CMK (cell line): ENCODE measurements around the gene DNASE2B.

Experiments
- DNase-seq: peaks from one replicate; pipeline ENCODE4 v3.0.0-alpha.2; 2010; ENCODE audit warnings: low read depth

The DNASE2B gene, protein sequence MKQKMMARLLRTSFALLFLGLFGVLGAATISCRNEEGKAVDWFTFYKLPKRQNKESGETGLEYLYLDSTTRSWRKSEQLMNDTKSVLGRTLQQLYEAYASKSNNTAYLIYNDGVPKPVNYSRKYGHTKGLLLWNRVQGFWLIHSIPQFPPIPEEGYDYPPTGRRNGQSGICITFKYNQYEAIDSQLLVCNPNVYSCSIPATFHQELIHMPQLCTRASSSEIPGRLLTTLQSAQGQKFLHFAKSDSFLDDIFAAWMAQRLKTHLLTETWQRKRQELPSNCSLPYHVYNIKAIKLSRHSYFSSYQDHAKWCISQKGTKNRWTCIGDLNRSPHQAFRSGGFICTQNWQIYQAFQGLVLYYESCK

DNA sequence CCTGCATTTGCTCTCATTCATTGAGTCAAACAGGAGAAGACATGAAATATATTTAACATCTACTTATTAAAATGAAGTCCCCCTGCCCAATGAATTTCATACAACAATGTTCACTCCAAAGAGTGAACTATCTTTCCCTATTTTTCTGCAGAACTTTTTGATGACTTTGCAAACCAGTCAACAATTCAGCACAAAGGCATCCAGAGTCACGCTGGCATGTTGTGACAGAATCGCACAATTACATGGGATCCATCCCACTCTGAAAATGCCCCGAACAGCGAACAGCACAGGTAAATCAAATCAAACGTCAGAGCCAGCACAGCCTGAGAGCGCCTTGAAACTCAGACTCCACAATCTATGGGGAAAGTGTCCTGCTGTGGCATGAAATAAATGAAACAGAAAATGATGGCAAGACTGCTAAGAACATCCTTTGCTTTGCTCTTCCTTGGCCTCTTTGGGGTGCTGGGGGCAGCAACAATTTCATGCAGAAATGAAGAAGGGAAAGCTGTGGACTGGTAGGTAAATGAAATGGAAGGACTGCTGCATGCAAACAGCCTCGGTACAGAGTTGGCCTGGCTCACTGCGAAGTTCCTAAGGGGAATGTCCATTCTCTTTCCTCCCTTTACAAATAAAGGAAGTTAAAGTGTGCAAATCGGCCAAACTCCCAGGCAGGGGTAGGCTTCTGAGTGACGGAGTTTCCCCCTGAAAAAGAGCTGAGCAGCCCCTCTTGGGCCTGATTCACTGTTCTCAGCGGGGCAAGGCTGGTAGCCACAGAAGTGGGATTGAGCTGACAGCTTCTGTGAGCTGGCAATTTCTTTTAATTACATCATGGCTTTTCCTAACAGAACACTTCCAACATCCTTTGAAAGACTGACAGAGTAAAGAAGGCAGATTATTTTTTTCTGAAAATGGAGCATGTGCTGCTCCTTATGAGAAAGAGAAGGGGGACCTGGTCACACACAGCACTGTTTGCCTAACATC is at the start of gene DNASE2B:
DNASE2B (plus strand) TSS at position 310 of the 981 bp plus-strand sequence; CDS start at position 391, 81 bp downstream.
- DNase-seq, result no peak

DNA sequence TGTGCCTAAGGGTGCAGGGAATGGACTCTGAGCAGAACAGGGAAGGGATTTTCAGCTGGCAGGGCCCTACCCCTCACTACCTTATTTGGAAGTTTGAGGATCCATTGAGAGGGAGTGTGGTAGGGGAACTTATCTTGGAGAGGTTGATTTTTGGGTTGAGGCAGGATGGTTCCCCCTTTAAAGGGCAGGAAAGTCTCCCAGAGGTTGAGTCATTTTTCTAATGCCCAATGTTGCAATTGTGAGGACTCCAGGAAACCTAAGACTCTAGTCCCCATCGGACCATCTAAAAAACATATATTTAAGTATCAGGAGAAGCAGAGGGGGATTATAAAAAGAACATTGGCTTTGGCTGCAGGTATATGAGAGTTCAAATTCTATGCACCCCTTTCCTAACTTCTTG is 49.5 kb upstream of the DNASE2B start:
- DNase-seq, result no peak

DNA sequence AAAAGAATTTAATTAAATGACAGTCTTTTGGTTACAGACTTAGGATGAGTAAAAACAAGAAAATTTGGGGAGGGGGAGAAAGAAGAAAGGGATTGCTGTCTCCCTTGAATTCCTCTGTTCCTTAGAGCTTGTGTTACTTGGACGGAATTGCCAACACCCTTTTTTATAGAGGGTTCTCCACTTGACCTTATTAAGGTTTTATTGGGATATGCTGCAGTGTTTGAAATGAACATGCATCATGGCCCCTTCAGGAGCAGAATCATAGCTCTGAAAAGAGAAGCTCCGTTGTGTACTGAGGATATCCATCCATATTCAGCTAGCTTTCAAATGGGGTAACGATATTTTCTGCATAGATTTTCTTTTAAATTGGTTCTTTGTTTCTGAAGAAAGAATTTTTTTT is 48.2 kb upstream of the DNASE2B start:
- DNase-seq, result no peak

DNA sequence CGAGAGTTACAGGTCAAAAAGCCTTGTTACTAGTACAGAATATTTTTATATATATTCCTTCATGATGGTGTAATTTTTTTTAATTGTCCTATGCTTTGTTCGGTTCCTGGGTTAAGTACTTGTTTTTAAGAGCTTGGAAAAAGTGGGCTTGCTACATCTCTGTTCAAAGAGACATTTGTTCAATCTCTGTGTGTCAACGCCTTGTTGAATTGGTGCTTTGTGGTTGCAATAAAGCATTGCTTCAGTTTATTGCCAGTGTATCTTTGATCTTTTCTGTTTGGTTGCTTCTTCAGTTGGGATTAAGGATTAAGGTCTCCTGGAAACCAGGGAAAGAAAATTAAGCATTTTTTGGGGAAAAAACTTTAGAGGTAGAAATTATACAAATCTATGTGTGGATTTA is 47.7 kb upstream of the DNASE2B start:
- no peak for DNase-seq

DNA sequence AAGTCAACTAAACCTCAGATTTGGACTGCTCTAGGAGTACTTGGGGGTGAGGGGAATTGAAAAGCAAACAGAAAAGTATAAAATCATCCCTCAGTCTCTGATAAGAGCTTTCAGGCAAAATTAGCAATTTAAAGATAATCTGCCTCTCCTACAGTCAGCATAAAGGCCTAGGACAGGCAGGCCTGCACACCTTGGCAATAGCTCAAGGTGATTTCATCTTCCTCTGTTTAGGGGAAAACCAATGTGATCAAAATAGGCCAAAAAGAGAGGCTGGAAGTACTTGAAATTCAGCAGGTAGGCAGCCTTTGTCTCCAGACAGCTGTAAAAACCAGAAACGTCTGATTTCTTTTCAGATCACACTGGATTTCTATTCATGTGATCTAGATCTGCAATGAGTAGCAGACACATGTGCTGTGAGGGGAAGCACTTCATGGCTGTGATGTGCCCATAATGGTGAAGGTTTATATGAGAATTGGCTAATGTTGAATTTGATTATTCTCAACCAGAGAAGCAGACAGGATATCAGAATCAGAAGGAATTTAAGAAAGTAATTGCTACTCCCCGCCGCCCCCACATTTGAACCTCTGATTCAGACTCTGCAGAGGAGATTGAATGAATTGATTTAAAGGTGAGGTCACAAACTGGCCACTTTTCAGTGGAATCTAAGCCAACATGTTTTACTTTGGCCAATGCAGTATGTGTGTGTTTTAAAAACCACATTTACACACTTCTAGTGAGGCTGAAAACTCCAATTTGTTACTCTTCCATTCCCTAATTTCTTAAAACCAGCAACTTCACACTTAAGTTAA is 45.8 kb upstream of the DNASE2B start:
- DNase-seq, result no peak

DNA sequence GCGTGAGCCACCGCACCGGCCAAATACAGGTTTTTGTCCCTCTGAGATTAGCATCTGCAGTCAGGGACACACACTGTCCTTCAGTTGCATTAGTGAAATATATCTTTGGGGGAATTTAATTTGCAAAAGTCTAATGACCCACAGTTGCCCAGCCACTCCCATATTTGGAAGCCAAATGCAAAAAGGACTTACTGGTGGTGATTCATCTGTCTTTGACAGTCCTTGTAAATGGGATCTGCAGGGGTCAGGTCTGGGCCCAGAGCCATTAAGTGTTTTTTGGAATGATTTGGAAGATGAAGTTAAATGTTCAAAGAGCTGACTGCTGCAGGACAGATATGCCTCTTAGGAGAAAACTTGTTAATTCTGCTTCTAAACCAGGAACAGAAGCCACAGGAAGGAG is 44.6 kb upstream of the DNASE2B start:
- DNase-seq, result no peak

DNA sequence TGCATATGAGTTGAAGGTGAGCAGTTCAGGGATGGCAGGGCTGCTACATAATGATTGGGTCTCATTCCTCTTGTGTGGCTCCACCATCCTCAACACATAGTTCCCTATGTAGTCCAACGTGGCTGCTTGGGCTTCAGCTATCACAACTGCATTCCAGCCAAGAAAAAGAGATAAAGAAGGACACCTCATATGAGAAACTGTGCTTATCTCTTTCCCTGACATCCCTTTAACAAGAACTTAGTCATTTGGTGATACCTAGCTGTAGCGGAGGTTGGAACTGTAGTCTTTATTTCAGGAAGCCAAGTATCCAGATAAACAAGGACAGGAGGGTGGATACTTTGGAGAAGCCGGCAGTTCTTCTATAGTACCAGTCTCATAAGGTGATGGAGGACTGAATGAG is 42.7 kb upstream of the DNASE2B start:
- DNase-seq, result no peak

DNA sequence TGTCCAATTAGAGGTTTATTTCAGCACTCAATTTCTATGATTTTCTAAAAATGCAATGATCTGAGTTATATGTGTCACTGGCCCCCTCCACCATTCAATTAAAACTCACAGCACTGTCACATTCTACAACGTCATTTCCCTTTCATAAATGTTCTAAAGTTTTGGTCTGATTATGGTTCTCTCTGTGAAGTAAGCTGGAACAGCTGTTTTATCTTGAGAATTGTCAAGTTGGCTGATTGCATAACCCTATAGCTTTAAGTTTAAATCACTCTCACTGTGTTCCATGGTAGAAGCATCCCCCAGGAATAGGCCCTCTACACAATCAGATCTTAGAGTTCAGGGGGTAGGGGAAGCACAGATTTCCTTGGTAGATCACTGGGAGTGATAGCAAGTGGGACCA is 41.4 kb upstream of the DNASE2B start:
- DNase-seq, result no peak

DNA sequence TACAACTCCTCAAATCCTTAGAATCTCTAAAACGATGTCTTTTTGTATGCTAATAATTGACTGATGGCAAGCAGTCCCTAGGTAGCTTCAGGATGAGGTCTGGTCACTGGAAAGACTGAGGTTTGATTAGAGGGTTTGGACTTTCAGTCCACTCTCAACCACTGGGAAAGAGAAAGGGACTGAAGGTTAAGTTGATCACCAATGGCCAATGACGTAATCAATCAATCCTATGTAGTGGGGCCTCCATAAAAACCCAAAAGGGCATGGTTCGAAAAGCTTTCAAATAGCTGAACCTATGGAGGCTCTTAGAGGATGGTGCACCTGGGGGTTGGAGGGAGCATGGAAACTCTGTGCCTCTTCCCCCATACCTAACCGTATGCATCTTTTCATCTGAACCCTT is 39.6 kb upstream of the DNASE2B start:
- DNase-seq, result no peak

DNA sequence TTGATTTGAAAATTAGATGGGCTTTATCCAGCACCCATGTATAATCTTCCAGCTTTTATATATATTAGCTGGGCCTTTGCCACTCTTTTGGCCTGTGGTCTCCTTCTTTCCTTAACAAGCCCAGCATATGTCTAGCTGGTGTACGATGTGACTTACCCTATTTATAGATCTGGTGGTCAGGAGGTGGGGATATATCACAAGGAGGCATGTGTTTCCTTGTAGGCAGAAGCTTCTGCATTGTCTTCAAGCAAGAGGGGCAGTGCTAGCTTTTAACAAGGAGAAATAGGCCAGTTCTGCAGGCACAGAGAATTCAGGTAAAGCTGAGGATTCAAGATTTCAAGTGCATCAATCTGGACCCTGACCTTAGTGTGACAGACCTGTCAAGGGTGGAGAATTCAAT is 38.0 kb upstream of the DNASE2B start:
- no peak for DNase-seq

DNA sequence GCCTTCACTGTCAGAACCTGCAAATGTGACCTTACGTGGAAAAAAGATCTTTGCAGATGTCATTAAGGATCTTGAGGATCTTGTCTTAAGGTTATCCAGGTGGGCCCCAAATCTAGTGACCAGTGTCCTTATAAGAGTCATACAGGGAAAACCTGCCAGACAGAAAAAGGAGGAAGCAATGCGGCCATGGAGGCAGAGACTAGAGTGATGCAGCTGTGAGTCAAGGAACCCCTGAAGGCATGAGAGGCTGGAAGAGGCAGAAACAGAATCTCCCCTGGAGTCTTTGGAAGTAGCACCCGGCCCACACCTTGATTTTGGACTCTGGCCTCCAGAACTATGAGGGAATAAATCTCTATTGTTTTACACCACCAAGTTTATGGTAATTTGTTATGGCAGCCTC is 36.5 kb upstream of the DNASE2B start:
- no peak for DNase-seq

DNA sequence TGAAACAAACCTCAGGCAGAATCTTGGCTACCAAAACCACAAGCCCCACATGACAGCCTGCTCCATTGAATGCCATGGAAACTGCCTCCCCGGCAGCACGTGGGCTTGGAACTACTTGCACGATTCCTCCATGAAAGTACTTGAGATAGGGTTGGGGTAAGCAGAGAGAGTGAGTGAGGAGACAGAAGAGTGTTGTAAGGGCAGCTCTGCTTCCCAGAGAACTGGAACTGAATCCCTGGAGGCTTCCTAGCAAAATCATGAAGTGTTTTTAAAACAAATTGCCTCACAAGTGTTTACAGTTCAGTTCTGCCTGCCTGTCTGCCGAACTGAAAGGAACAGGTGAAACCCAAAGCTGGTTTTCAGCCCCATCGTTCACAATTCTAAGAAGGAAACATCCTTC is 35.3 kb upstream of the DNASE2B start:
- no peak for DNase-seq

DNA sequence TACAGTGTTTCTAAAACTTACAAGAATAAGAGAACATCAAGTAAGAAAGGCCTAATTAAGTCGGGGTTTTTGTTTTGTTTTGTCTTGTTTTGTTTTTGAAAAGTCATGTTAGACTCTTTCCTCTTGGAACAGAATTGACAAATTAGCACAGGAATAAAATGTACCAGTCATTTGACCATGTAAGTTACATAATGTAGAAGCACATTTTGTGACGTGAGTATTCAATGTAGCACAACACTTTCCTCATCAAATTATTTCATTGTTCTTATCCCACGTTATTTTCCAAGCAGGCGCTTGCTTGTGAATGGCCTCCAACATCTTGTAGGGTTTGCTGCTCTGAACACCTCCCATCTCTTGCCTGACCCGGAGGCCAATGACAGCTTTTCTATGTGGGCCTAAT is 34.7 kb upstream of the DNASE2B start:
- DNase-seq, result no peak

DNA sequence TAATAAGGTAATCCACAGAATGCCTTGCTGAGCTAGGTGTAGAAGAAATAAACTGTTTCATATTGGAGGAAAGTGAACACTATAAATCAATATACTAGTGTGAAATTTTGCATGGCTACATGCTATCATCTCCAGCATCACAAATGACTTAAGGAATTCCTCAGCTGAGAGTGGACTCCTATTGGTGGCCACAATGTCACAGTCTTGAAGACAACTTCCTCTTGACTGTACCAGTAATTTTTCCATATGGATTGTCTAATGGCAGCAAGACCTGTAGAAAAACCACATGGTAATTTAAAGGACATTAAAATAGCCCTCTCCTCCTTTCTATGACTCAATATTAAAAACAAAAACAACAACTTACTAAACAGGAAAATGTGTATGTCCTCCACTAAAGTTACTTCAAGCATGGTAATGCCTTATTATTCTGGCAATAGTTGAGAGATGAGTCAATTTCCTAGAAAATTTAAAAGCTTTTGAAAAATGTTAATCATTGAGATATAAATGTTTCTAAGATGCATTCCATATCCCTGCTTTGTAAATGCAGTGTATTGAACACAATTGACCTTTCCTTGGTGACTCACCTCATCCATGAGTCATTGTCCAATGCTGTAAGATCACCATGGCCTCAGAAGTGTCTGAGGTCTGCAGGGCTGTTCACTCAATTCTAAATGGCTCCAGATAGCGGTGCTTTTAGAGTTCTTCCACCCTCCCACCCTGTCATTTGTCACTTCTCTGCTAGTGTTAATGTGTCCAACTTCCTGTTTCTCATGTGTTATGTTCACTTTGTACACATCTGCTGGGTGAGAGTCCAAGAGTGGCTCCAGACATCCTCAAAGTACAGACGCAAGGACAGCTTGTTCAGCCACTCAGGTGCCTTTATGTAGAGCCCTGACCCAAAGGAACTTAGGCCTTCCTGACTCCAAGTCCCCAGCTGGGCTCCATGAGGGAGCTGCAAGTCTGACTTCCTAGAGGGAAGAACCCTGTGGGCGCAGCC is 32.8 kb upstream of the DNASE2B start:
- DNase-seq, result no peak

DNA sequence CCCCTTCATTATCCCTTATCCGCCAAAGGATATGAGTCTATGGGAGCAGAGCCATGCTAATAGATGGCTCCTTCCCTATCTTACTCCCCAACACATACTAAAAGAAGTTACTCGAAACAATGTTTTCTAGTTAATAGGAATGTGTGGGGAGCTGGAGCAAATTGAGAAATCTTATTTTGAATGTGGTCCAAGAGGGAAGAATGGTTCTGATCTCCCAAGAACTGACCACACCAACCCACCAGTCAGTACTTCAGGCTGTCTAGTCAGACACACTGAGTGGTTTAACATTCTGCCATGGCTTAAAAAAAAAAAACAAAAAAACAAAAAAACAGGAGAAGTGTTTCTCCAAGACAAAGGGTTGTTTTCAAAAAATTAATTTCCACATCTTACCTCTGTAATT is 31.5 kb upstream of the DNASE2B start:
- DNase-seq, result no peak

DNA sequence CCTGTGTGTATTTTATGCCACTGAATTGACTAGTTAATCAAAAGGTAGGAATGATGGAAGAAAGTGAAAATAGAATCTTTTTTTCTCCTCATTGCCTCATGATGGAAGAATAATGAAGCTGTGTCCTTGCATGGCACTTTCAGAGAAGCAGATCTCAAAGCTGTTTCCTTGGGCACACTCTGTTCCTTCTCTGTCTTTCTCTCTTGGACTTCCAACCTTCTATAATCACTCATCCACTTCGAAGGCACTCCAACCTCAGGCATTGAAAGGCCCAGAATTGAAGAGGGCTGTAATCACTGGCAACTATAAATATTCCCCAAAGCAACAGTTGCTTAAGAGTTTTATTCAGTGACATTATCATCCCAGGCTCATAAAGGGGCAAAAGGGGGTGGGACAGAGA is 31.1 kb upstream of the DNASE2B start:
- no peak for DNase-seq

DNA sequence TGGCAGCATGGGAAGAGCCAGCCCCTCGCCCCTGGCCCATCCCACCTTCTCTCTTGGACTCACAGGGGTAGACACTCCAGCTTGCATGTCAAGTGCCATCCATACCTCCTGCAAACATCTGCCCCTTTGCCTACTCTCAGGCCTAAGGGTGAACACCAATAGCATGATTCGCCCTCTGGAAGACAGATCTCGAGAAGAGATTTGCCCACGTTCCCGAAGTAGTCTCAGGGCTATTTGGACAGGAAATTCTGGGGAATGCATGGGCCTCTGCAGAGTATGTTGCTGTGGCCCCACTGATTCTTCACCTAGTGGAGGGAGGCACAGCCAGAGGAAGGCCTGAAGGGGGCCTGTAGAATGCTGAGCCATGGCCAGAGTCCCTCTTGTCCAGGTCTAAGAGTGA is 29.8 kb upstream of the DNASE2B start:
- DNase-seq, result no peak

DNA sequence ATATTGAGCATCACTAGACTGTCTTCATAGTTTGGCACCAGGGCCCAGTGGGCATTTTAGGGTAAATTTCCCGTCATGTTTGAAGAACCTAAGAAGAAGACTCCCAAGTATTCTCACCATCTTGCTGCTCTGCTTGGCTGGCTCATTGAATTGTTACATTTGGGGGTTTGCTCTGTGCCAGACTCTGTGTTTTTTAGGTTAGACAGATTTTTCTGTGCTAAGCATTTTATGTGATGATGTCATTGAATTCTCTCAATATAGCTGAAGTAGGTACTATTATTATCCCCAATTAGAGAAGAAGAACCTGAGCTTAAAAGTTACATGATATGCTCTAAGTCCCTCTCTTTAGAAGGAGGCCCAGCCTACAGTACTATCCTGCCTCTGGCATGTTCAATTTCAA is 28.0 kb upstream of the DNASE2B start:
- DNase-seq, result no peak

DNA sequence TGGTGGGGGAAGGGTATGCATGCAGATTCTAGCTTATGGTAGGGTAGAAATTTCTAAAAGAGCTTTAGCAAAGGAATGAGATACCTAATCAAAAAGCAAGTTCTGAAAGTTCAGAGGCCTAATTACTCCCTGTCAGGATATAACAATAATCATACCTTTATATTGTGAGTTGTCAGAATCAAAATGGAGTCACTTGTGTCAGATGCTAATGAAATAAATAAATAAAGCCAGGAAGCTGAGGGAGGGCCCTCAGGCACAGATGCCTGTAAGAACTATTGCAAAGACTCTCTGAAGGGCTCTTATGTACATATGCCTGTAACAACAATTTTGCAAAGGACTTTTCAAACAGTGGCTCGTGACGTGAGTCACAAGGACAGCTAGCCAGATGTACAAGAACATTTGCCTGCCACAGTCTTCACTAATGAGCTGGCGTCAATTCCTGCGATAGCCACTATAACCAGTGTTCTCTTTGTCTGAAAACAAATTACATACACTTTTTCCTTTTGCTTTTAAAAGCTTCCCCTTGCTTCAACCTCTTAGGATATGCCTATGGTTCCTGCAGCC is 27.4 kb upstream of the DNASE2B start:
- no peak for DNase-seq

DNA sequence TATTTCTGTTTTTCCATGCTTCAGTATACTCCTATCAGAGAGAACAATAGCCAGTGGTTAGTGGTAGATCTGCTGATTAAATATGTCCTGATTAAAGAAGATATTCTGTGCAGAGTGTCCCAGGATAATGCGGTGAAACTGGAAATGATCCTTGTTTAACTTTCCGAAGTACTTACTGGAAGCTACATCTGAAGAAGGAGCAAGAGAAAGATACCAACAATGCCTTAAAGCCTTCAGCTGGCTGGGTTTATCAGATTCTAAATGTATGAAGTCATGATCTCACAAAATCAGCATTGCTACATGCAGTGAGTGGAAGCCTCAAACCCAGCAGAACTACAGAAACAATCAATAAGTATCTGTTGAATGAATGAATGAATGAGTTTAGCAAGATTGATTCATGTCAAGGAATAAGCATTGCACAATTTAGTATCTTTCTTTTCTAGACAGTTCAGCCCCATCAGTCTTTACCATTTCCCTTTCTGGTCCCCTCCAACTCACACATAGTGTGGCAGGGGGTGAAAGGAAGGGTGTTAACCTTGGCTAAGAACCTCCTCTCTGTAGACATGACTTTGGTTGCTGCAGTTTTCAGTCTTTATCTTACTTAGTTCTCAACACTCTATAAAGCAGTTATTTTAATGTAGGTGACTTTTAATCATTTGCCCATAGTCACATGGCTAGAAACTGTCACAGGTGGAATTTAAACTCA is 24.7 kb upstream of the DNASE2B start:
- DNase-seq, result no peak
